ENCODE results near the gene FOXP2.

The FOXP2 gene

GRCh38 chr7:114715907-114716306 is 301.3 kb downstream of the FOXP2 start:
- no peak for DNase-seq (ENCODE audit: low read depth)

GRCh38 chr7:114718861-114719260 is 304.2 kb downstream of the FOXP2 start:
- DNase-seq (ENCODE audit: low read depth): no peak

GRCh38 chr7:114720725-114721124 is 306.1 kb downstream of the FOXP2 start:
- DNase-seq (ENCODE audit: low read depth): no peak

- no peak for DNase-seq (ENCODE audit: low read depth)
Measured at GRCh38 chr7:114722562-114722961, 307.9 kb downstream of the FOXP2 start.

- no peak for DNase-seq (ENCODE audit: low read depth)
Measured at GRCh38 chr7:114723308-114723707, 308.7 kb downstream of the FOXP2 start.

- no peak for DNase-seq (ENCODE audit: low read depth)
Measured at GRCh38 chr7:114740095-114740494, 325.5 kb downstream of the FOXP2 start.

- no peak for DNase-seq (ENCODE audit: low read depth)
Measured at GRCh38 chr7:114740941-114741340, 326.3 kb downstream of the FOXP2 start.

GRCh38 chr7:114741911-114742310 is 327.3 kb downstream of the FOXP2 start:
- DNase-seq (ENCODE audit: low read depth): no peak

Data from activated T-cell treated with anti-CD3 and anti-CD28 coated beads for 1 hour (primary cell).